Esophagus squamous epithelium (tissue), 5 donors: Measurements from ENCODE around the gene HOXD13. TPM values are rescaled to one million over a fixed set of nuclear protein-coding genes. Genes with fewer than 3 reads are reported as not detected.

ENCODE experiments used
- DNase-seq: peaks from one replicate; lab custom pipeline; 2025; lab: John Stamatoyannopoulos, UW
- H3K27ac ChIP-seq, 4 donors: fragments of 200-600 bp; sonication (generic); one replicate each; pipeline ENCODE4 v1.5.1; 2016 to 2019; ENCODE audit warnings: mild to moderate bottlenecking in 1 of 4
- H3K27me3 ChIP-seq, 4 donors: fragments of 200-600 bp; sonication (generic); 1 replicate in 3 of 4; 2 replicates in 1 of 4; pipeline versions ENCODE4 v1.5.1 to v1.6.0; 2017 to 2021; ENCODE audit warnings: antibody characterized with exemption in 1 of 4
- H3K36me3 ChIP-seq, 3 donors: fragments of 200-600 bp; sonication (generic); one replicate each; pipeline ENCODE4 v1.5.1; 2016 to 2019
- H3K4me1 ChIP-seq, 3 donors: fragments of 200-600 bp; sonication (generic); one replicate each; pipeline ENCODE4 v1.5.1; 2017 to 2019
- H3K4me3 ChIP-seq, 4 donors: fragments of 200-600 bp; sonication (generic); 1 replicate in 3 of 4; 2 replicates in 1 of 4; pipeline ENCODE4 v1.5.1; 2016 to 2019; ENCODE audit warnings: mild to moderate bottlenecking in 2 of 4, moderate library complexity in 1 of 4
- H3K9me3 ChIP-seq, 3 donors: fragments of 200-600 bp; sonication (generic); one replicate each; pipeline ENCODE4 v1.5.1; 2016 to 2019
- POLR2A ChIP-seq, 4 donors: fragments of 450-650 bp; IDR thresholded peaks; one replicate each; pipeline ENCODE4 v1.6.1; 2017; ENCODE audit warnings: antibody characterized with exemption in 4 of 4, mild to moderate bottlenecking in 4 of 4, moderate library complexity in 3 of 4
- WGBS, 2 donors: methylation state at CpG; one replicate each; pipeline ENCODE4 v1.1.5; 2018; 5-methylcytosine and 5-hydroxymethylcytosine counted together
- intact Hi-C: fragments of 100-400 bp; cut with DNase I; formaldehyde crosslinking; loops from one replicate; pipeline ENCODE4 v1.15.0; 2022
- total RNA-seq, 4 donors: library from RNA; depleted of rRNA; stranded (reverse); fragments of >200 nt; gene quantifications; one replicate each; pipeline ENCODE4 v1.1.0, GENCODE V29; 2016
- TF ChIP-seq, protein P1 (sequence below), 6 experiments: fragments of 450-650 bp in 4 of 6; fragments of 200-600 bp in 2 of 6; sonication (generic) in 2 of 6; IDR thresholded peaks; one replicate each; pipeline ENCODE4 v1.5.1; 2016 to 2019; ENCODE audit warnings: antibody characterized with exemption in 6 of 6, mild to moderate bottlenecking in 4 of 6, moderate library complexity in 4 of 6
- donor health status: DM: yes; HTN: yes; CAD: no.

The HOXD13 gene
- total RNA-seq, 4 donors from 2014 or later: not detected

DNA sequence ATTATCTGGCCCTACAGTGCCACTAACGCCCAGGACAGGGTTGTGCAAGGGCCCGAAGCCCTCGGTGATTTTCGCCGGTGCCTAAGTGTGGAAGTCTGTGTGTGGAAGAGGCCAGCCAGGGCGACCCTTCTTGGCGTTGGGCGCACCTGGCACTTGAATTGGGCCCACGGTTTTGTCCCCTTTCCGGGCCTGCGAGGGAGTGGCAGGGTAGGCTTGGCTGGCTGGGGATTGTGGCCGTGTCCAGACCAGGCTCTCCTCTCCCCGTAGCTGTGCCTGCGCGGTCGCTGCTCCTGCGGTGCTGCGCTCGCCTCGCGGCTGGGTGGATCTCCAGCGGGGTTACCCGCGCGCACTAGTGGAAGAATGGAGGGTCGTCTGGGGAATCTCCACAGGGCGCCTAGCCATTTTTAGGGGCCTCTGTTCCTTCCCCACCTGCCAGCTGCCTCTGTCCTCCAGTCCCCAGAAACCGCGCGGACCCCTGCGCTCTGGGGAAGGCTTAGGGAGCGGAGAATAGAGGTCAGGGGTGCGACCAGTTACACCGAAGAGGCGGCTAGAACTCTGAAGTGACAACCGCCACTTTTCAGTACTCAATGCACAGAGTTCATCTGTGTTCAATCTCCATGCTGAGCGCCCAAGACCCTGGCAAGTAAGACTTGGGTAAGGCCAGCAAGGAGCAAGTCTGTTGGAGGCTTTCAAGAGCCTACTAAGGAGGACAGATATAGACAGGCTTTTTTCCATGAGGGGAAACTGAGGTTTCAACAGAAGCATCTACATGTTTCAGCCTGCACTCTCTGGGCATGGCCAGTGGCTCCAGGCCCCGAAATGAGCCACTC is 24.7 kb upstream of the HOXD13 start:
- Histone ChIP-seq H3K36me3 (no peaks in the 10 kb centered on the region), H3K9me3 (no peaks in the 10 kb centered on the region), H3K27ac (no peak overlapping the region), H3K27me3 (peaks cover 4 to 100% (median 41%) of the 10 kb centered on the region in 4 donors), H3K4me3 (peak overlapping the region; percentile 4 to 56 (median 26)), H3K4me1 (peaks cover 12 to 30% (median 15%) of the 10 kb centered on the region in 3 donors)
- intact Hi-C loops: no loop called here
- DNase-seq: no peak
- TF ChIP-seq, protein P1, sequence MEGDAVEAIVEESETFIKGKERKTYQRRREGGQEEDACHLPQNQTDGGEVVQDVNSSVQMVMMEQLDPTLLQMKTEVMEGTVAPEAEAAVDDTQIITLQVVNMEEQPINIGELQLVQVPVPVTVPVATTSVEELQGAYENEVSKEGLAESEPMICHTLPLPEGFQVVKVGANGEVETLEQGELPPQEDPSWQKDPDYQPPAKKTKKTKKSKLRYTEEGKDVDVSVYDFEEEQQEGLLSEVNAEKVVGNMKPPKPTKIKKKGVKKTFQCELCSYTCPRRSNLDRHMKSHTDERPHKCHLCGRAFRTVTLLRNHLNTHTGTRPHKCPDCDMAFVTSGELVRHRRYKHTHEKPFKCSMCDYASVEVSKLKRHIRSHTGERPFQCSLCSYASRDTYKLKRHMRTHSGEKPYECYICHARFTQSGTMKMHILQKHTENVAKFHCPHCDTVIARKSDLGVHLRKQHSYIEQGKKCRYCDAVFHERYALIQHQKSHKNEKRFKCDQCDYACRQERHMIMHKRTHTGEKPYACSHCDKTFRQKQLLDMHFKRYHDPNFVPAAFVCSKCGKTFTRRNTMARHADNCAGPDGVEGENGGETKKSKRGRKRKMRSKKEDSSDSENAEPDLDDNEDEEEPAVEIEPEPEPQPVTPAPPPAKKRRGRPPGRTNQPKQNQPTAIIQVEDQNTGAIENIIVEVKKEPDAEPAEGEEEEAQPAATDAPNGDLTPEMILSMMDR (IDR thresholded peaks at IDR 0.05): no peak
- no peak for TF ChIP-seq POLR2A (IDR thresholded peaks at IDR 0.05)
- WGBS, 2 donors: 9 to 14% methylated on average over 7 to 10 of the region's 38 CpGs

DNA sequence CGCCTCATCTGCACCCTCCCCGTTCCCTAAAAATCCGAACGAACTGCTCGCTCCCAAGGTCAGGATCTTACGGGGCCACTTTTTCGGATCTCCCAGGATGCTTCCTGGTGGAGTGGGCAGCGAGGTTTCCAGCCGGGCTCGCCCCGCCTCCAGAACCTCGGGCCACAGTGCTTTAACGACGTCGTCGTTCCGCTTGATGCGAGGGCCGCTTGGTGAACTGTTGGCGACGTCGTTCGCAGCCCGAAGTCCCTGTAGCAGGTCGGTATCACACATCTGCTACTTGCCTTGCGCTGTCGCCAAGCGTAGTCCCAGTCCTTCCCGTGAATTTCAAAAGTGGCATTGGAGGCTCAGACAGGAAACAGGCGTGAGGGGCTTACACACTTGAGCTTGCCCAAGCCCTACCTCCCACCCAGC is 24.1 kb upstream of the HOXD13 start:
- peaks cover 10 to 100% (median 45%) of the 10 kb centered on the region in 4 donors for H3K27me3 ChIP-seq
- peak overlapping the region in 1 of 4 donors; percentile 29 for H3K4me3 ChIP-seq
- intact Hi-C loops: no loop called here
- H3K9me3 ChIP-seq: no peaks in the 10 kb centered on the region
- no peak overlapping the region for H3K27ac ChIP-seq
- no peaks in the 10 kb centered on the region for H3K36me3 ChIP-seq
- WGBS, 2 donors: 13 to 28% methylated on average over 8 to 24 of the region's 30 CpGs
- H3K4me1 ChIP-seq: peaks cover 12 to 30% (median 15%) of the 10 kb centered on the region in 3 donors
- TF ChIP-seq POLR2A (IDR thresholded peaks at IDR 0.05): no peak
- TF ChIP-seq, protein P1 (IDR thresholded peaks at IDR 0.05): no peak
- DNase-seq: no peak

DNA sequence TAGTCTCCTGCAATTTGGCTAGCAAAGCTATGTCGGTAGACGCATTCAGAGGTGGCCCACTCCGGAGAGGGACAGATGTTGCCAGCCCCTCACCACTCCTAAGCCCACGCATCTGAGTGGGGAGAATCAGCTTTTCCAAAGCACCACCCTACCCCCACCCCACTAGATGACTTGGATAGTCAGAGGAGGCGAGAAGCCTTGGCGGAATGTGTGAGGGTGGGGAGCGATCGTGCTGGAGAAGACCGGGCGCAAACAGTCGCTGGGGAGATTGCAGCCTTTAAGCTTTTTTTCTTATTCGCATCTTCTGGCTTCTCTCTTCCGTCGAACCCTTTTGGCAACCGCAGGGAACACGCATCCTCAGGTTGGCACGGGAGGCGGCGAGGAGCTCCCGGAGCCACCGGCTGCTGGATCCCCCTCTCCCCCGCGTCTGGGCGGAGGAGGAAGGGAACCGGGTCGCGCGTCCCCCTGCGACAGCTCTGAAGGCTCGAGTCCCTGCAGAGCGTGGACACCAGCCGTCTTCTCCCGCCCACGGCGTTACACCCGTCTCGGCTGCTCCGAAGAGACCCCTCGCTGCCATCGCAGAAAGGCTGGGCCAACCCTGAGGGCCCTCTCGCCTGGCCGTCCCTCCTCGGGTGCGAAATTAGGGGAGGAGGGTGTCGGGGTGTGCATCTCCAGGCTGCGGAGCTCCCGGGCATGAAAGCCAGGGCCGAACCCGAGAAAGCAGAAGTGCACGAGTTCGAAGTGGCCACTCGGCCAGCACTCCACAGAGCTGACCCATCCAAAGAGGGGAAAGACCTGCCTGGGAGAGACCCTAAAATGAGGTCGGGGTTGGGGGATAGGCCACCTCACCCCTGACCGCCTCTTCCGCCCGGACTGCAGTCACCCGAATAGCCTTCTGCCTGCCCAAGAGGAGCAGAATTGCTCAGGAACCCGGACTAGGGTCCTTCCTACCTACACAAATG is 20.9 kb upstream of the HOXD13 start:
- H3K4me3 ChIP-seq: no peak overlapping the region
- DNase-seq: no peak
- H3K27me3 ChIP-seq: peaks cover 16 to 100% (median 62%) of the 10 kb centered on the region in 4 donors
- H3K27ac ChIP-seq: no peak overlapping the region
- TF ChIP-seq, protein P1 (IDR thresholded peaks at IDR 0.05): no peak
- no peak for TF ChIP-seq POLR2A (IDR thresholded peaks at IDR 0.05)
- no peaks in the 10 kb centered on the region for H3K9me3 ChIP-seq
- 13 to 25% methylated on average over 25 to 29 of the region's 58 CpGs for WGBS, 2 donors
- peaks cover 12 to 29% (median 15%) of the 10 kb centered on the region in 3 donors for H3K4me1 ChIP-seq
- intact Hi-C loops: no loop called here
- H3K36me3 ChIP-seq: no peaks in the 10 kb centered on the region

DNA sequence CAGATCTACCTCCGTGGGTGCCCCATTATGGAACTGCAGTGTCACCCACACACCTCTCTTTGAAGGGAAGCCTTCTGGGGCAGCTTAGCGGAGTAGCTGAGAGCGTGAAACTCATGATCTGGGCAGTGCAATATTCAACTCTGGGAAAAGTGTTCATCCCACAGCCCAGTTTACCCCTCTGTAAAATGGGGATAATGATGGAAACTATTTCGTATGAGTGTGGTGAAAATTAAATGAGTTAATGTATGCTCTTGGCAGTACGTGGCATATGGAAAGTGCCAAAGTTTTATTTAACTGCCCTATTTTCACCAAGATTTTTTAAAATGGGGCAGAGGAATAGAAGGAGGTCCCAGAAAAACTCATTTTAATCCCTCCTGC is 20.2 kb upstream of the HOXD13 start:
- Histone ChIP-seq H3K27me3 (peaks cover 20 to 100% (median 62%) of the 10 kb centered on the region in 4 donors), H3K9me3 (no peaks in the 10 kb centered on the region), H3K27ac (no peak overlapping the region), H3K4me1 (peaks cover 7 to 22% (median 11%) of the 10 kb centered on the region in 3 donors), H3K4me3 (no peak overlapping the region), H3K36me3 (no peaks in the 10 kb centered on the region)
- no peak for DNase-seq
- intact Hi-C loops: no loop called here
- TF ChIP-seq, protein P1 (IDR thresholded peaks at IDR 0.05): no peak
- no peak for TF ChIP-seq POLR2A (IDR thresholded peaks at IDR 0.05)
- WGBS, 2 donors: 25 to 62% methylated on average over 2 to 3 of the region's 5 CpGs
